Liver (tissue), 9 donors: ENCODE results near the gene TRA2B. TPM values are rescaled to one million over a fixed set of nuclear protein-coding genes. Genes with fewer than 3 reads are reported as not detected.

ENCODE experiments used
- DNase-seq: peaks from one replicate; pipeline ENCODE4 v3.0.0-alpha.2; 2017; ENCODE audit warnings: low spot score
- H3K27ac ChIP-seq, 2 donors: one replicate each; pipeline ENCODE4 v1.7.0; 2013; ENCODE audit warnings: inconsistent platforms in 2 of 2, low read length in 2 of 2, control low read depth in 1 of 2, low read depth in 1 of 2, mild to moderate bottlenecking in 1 of 2
- H3K27me3 ChIP-seq, 4 donors: one replicate each; pipeline versions ENCODE4 v1.6.1 to v1.7.0; 2013; ENCODE audit warnings: low read length in 3 of 4, inconsistent platforms in 1 of 4, mild to moderate bottlenecking in 1 of 4, moderate library complexity in 1 of 4; ENCODE audit not compliant: control insufficient read depth in 4 of 4, insufficient read depth in 4 of 4
- H3K36me3 ChIP-seq, 4 donors: one replicate each; pipeline versions ENCODE4 v1.6.1 to v1.7.0; 2013; ENCODE audit warnings: low read length in 3 of 4, mild to moderate bottlenecking in 3 of 4, low read depth in 1 of 4, moderate library complexity in 1 of 4; ENCODE audit not compliant: control insufficient read depth in 4 of 4, insufficient read depth in 3 of 4
- H3K4me1 ChIP-seq, 4 donors: one replicate each; pipeline versions ENCODE4 v1.6.1 to v1.7.0; 2013; ENCODE audit warnings: low read length in 3 of 4, mild to moderate bottlenecking in 3 of 4, moderate library complexity in 1 of 4; ENCODE audit not compliant: control insufficient read depth in 4 of 4, insufficient read depth in 4 of 4
- H3K4me3 ChIP-seq, 3 donors: one replicate each; pipeline versions ENCODE4 v1.6.1 to v1.7.0; 2013; ENCODE audit warnings: low read length in 3 of 3, control low read depth in 1 of 3, low read depth in 1 of 3, mild to moderate bottlenecking in 1 of 3
- H3K9ac ChIP-seq, 2 donors: one replicate each; pipeline ENCODE4 v1.7.0; 2013; ENCODE audit warnings: low read length in 2 of 2, mild to moderate bottlenecking in 2 of 2, moderate library complexity in 2 of 2, control low read depth in 1 of 2, low read depth in 1 of 2
- H3K9me3 ChIP-seq, 4 donors: one replicate each; pipeline versions ENCODE4 v1.6.1 to v1.7.0; 2013; ENCODE audit warnings: low read length in 3 of 4; ENCODE audit not compliant: control insufficient read depth in 4 of 4
- ATF3 ChIP-seq: IDR thresholded peaks from 2 replicates; pipeline ENCODE4 v1.6.1; 2016; ENCODE audit warnings: antibody characterized with exemption
- CTCF ChIP-seq: fragments of 150-350 bp; IDR thresholded peaks from 2 replicates; pipeline ENCODE4 v1.5.1; 2017; ENCODE audit warnings: improper control_type of control experiment, low read depth, low read length; ENCODE audit not compliant: missing input control
- EGR1 ChIP-seq, 2 donors: IDR thresholded peaks; 2 replicates each; pipeline ENCODE4 v1.6.1; 2016 to 2018; ENCODE audit warnings: antibody characterized with exemption in 2 of 2, low read depth in 2 of 2
- FOXA1 ChIP-seq: IDR thresholded peaks from 2 replicates; pipeline ENCODE4 v1.6.1; 2016; ENCODE audit warnings: antibody characterized with exemption
- FOXA2 ChIP-seq: IDR thresholded peaks from 2 replicates; pipeline ENCODE4 v1.6.1; 2016; ENCODE audit warnings: antibody characterized with exemption
- GABPA ChIP-seq, 2 donors: IDR thresholded peaks in 1 of 2; conservative IDR thresholded peaks in 1 of 2; 2 replicates each; pipeline ENCODE4 v1.6.1; 2016; ENCODE audit warnings: antibody characterized with exemption in 2 of 2, mild to moderate bottlenecking in 1 of 2, moderate library complexity in 1 of 2
- HNF4A ChIP-seq, 2 donors: conservative IDR thresholded peaks; 2 replicates each; pipeline ENCODE4 v1.6.1; 2016; ENCODE audit warnings: antibody characterized with exemption in 2 of 2, mild to moderate bottlenecking in 2 of 2
- HNF4G ChIP-seq: IDR thresholded peaks from 2 replicates; pipeline ENCODE4 v1.6.1; 2016; ENCODE audit warnings: antibody characterized with exemption
- JUND ChIP-seq, 2 donors: IDR thresholded peaks; 2 replicates each; pipeline ENCODE4 v1.6.1; 2016; ENCODE audit warnings: antibody characterized with exemption in 2 of 2
- MAX ChIP-seq: IDR thresholded peaks from 2 replicates; pipeline ENCODE4 v1.6.1; 2016; ENCODE audit warnings: antibody characterized with exemption
- NR2F2 ChIP-seq: IDR thresholded peaks from 2 replicates; pipeline ENCODE4 v1.6.1; 2016; ENCODE audit warnings: antibody characterized with exemption
- RAD21 ChIP-seq, 2 donors: IDR thresholded peaks; 2 replicates each; pipeline ENCODE4 v1.6.1; 2016; ENCODE audit warnings: antibody characterized with exemption in 2 of 2, mild to moderate bottlenecking in 2 of 2
- REST ChIP-seq: IDR thresholded peaks from 2 replicates; pipeline ENCODE4 v1.6.1; 2016; ENCODE audit warnings: antibody characterized with exemption, mild to moderate bottlenecking
- RXRA ChIP-seq, 2 donors: IDR thresholded peaks; 2 replicates each; pipeline ENCODE4 v1.6.1; 2017 to 2018; ENCODE audit warnings: antibody characterized with exemption in 2 of 2, mild to moderate bottlenecking in 1 of 2
- SP1 ChIP-seq: IDR thresholded peaks from 2 replicates; pipeline ENCODE4 v1.6.1; 2018; ENCODE audit warnings: antibody characterized with exemption, mild to moderate bottlenecking
- TAF1 ChIP-seq: conservative IDR thresholded peaks from 2 replicates; pipeline ENCODE4 v1.6.1; 2016; ENCODE audit warnings: antibody characterized with exemption, mild to moderate bottlenecking
- YY1 ChIP-seq: IDR thresholded peaks from 2 replicates; pipeline ENCODE4 v1.6.1; 2016; ENCODE audit warnings: antibody characterized with exemption, mild to moderate bottlenecking
- ZBTB33 ChIP-seq: IDR thresholded peaks from 2 replicates; pipeline ENCODE4 v1.6.1; 2016; ENCODE audit warnings: antibody characterized with exemption
- WGBS: extraction: QIAGEN DNeasy Blood & Tissue Kit; methylation state at CpG from one replicate; pipeline ENCODE4 v1.1.7; 2013; 5-methylcytosine and 5-hydroxymethylcytosine counted together
- polyA plus RNA-seq, 2 donors: library from polyadenylated mRNA; stranded (reverse) in 1 of 2; unstranded in 1 of 2; fragments of 200-250 nt in 1 of 2; fragments of >200 nt in 1 of 2; fragmentation: Nextera tagmentation in 1 of 2; extraction: Ambion mirVana in 1 of 2; gene quantifications; one replicate each; pipeline versions ENCODE4 v1.2.1 to v1.2.3, GENCODE V29; 2013 to 2015
- total RNA-seq, 2 donors: library from RNA; depleted of rRNA; stranded (reverse); fragments of >200 nt; gene quantifications; one replicate each; pipeline ENCODE4 v1.2.3, GENCODE V29; 2014
- donor health status: healthy.
- donor health status: healthy.
- donor health status: healthy.
- donor health status: healthy.
- donor health status: healthy.

The TRA2B gene
- total and polyA plus RNA-seq, 4 donors, result 31.8 to 106 (median 70.4) TPM

GRCh38 chr3:185930393-185931107, 7.3 kb downstream of the TRA2B start:
- no peak overlapping the region for H3K27ac ChIP-seq
- no peaks in the 10 kb centered on the region for H3K27me3 ChIP-seq
- no peak for TF ChIP-seq ATF3
- TF ChIP-seq CTCF, result no peak
- TF ChIP-seq MAX, result no peak
- no peak for TF ChIP-seq HNF4A (conservative IDR thresholded peaks at IDR 0.05)
- no peak for TF ChIP-seq YY1
- TF ChIP-seq RAD21 (IDR thresholded peaks at IDR 0.05), result no peak
- no peak for TF ChIP-seq ZBTB33
- no peak for TF ChIP-seq SP1
- TF ChIP-seq RXRA (IDR thresholded peaks at IDR 0.05), result no peak
- no peak for TF ChIP-seq NR2F2
- no peak for TF ChIP-seq JUND (IDR thresholded peaks at IDR 0.05)
- TF ChIP-seq EGR1 (IDR thresholded peaks at IDR 0.05; ENCODE audit: low read depth in 2 of 2), result no peak
- no peak for TF ChIP-seq FOXA1
- no peak for TF ChIP-seq HNF4G
- no peak for TF ChIP-seq GABPA (IDR thresholded peaks at IDR 0.05 in 1 of 2, conservative IDR thresholded peaks at IDR 0.05 in 1 of 2)
- TF ChIP-seq TAF1, result no peak
- TF ChIP-seq FOXA2, result no peak
- TF ChIP-seq REST, result no peak
- no peaks in the 10 kb centered on the region for H3K9me3 ChIP-seq
- H3K4me3 ChIP-seq, result no peak overlapping the region
- 55% methylated on average over 3 of the region's 3 CpGs for WGBS
- H3K36me3 ChIP-seq, result peaks cover 0 to 11% (median 6%) of the 10 kb centered on the region in 4 donors
- DNase-seq, result no peak
- no peak overlapping the region for H3K9ac ChIP-seq
- peaks cover 15 to 88% (median 85%) of the 10 kb centered on the region in 4 donors for H3K4me1 ChIP-seq
